ENCODE measurements around the gene UBE2Q1.
A peak's percentile ranks its signal among the peaks of the same experiment; 100 is the strongest.

Gene UBE2Q1

DNA sequence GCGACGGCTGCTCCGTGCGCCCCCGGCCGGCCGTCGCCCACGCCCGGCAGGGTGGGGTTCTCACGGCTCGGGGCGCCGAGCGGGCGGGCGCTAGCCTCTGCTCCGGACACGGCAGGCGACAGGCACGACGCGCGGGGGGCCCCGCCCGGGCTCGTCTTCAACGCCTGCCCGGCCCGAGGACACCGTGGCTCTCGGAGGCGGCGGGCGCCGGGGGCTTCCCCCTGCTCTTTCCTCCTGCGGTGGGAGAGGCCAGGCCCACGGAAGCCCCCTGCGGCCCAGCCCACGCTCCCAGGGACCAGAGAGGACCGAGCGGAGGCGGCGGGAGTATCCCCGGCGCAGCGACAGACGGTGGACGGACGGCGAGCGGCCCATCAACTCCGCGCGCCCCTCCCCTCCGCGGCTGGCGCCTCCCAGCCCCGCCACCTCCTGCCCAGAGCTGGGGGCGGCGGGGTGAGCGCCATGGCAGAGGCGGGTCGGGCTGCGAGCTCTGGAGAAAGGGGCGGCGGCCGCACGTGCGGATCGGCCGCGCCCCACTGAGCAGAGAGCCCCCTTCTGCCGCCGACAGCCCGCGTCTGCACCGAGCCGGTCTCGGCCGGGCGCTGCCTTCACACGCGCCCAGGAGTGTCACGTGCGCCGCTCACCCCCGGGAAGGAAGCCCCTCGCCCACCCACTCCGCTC, 56.3 kb downstream of the UBE2Q1 start, which contains the start of the genes SHE and TDRD10:
Gene SHE, minus strand, starts transcription at position 347 of the 678 bp plus-strand sequence. CDS start 386 bp downstream, outside the sequence.
Gene TDRD10, plus strand, starts transcription at position 154 of the 678 bp plus-strand sequence. CDS start 4,685 bp downstream, outside the sequence.
- ATAC-seq (replicated peaks) (peak; percentile 70), DNase-seq (peak in 2 of 3 experiments; percentile 5 to 17)
- Mint-ChIP-seq H3K36me3 (ENCODE audit: insufficient read depth) (no peaks in the 10 kb centered on the region), H3K9me3 (no peaks in the 10 kb centered on the region), H3K4me1 (ENCODE audit: low read depth in 2 of 2) (peaks cover under 1 to 3% of the 10 kb centered on the region in 2 donors), H3K4me3 (peak within 1 kb of the TSS; percentile 33 to 50), H3K27me3 (peaks cover 58 to 72% of the 10 kb centered on the region in 2 donors), H3K27ac (no peak within 1 kb of the TSS)

DNA sequence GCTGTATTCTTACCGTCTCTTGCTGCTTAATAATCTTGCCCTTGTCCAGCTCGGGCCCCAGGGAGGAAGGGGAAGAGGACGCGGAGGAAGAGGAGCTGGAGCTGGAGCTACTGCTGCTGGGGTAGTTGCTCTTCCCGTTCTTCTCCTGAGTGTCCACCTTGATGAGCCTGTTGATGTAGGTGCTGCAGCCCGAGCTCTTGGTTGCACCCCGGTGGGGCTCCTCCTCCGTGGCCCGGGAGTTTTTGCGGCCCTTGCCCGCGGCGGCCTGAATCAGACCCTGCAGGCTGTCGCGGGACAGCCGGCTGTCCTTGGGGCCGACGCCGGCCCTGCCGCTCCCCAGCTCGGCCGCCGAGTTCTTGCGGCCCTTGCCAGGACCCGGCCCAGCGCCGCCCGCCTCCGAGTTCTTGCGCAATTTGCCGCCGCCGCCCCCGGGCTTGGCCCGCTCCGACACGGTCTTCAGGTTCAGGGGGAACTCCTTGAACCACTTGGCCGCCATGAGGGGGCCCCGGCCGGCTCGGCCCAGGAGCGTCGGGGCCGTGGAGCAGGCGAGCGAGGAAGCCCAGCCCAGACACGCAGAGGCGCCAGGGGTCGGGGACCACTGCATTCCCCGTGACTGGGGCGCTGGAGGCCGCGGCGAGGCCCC, 56.9 kb downstream of the UBE2Q1 start:
- peaks cover 51 to 65% of the 10 kb centered on the region in 2 donors for H3K27me3 Mint-ChIP-seq
- no peak overlapping the region for H3K27ac Mint-ChIP-seq
- ATAC-seq (replicated peaks), result peak; percentile 45
- H3K9me3 Mint-ChIP-seq, result no peaks in the 10 kb centered on the region
- DNase-seq, result no peak
- peaks cover 3 to 5% of the 10 kb centered on the region in 2 donors for H3K4me1 Mint-ChIP-seq (ENCODE audit: low read depth in 2 of 2)
- H3K4me3 Mint-ChIP-seq, result peak overlapping the region; percentile 6 to 48
- H3K36me3 Mint-ChIP-seq (ENCODE audit: insufficient read depth), result no peaks in the 10 kb centered on the region

DNA sequence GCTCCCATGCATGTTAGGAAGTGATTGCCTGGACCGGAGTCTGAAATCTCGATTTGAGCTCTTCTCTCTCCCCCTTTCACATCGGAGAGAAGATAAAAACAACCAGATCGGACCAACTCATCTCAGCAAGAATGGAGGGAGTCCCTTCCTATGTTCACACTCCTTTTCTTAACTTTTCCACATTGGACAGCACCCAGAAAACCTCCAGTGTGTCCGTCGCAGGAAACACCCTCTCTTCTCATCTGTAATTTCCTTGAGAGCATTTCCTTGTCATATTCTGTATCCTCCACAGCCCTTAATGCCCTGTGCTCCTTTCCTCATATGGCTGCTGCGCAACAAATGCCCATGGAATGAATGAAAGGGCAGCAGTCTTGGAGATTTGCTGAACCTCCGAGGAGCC, 57.9 kb downstream of the UBE2Q1 start:
- Mint-ChIP-seq H3K36me3 (ENCODE audit: insufficient read depth) (no peaks in the 10 kb centered on the region), H3K27me3 (peaks cover 42 to 55% of the 10 kb centered on the region in 2 donors), H3K4me3 (no peak overlapping the region)

DNA sequence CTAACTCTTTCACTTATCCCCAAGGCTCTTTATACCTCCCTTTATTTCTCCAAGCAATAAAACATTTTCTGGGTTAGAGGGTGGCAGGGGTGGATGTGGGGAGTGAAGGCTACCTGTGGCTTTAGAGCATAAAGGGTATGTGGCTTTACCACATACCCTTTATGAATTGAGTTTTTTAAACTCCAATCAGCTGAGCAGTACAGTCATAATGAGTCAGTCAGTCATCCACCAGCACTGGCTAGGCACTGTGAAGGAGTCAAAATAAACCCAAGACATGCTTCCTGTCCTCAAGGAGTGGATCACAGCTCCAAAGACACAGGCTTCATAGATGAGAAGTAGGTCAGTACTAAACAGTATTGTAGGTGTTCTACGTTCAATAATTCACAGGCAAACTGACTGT, 59.0 kb downstream of the UBE2Q1 start:
- H3K9me3 Mint-ChIP-seq, result no peaks in the 10 kb centered on the region
- no peaks in the 10 kb centered on the region for H3K36me3 Mint-ChIP-seq (ENCODE audit: insufficient read depth)
- H3K4me3 Mint-ChIP-seq, result no peak overlapping the region
- peaks cover 3 to 5% of the 10 kb centered on the region in 2 donors for H3K4me1 Mint-ChIP-seq (ENCODE audit: low read depth in 2 of 2)
- peaks cover 33 to 44% of the 10 kb centered on the region in 2 donors for H3K27me3 Mint-ChIP-seq
- no peak for ATAC-seq (replicated peaks)
- H3K27ac Mint-ChIP-seq, result no peak overlapping the region
- no peak for DNase-seq

More for the DNA sequence above, 57.9 kb downstream of the UBE2Q1 start:
- DNase-seq (no peak), ATAC-seq (replicated peaks) (no peak)
- Mint-ChIP-seq H3K9me3 (no peaks in the 10 kb centered on the region), H3K27ac (no peak overlapping the region), H3K4me1 (ENCODE audit: low read depth in 2 of 2) (peaks cover 3 to 5% of the 10 kb centered on the region in 2 donors)
